Measurements from ENCODE around the gene CADM4. TPM values are rescaled to one million over a fixed set of nuclear protein-coding genes. Genes with fewer than 3 reads are reported as not detected.

CADM4 gene
- total RNA-seq, 6 donors from 2014 or later, result 6.2 to 9.2 (median 7.8) TPM

GRCh38 chr19:43586346-43586745 lies 53.3 kb downstream of the CADM4 start:
- H3K9me3 ChIP-seq, result no peaks in the 10 kb centered on the region
- no peak overlapping the region for H3K27ac ChIP-seq
- no peak for DNase-seq
- 53 to 73% methylated on average over 2 of the region's 2 CpGs for WGBS, 2 donors
- H3K4me1 ChIP-seq, result peaks cover 0 to 7% (median 3%) of the 10 kb centered on the region in 4 donors
- H3K36me3 ChIP-seq, result peaks cover 0 to 30% (median 9%) of the 10 kb centered on the region in 4 donors
- no peak overlapping the region for H3K4me3 ChIP-seq
- H3K27me3 ChIP-seq, result no peaks in the 10 kb centered on the region
- no peak for ATAC-seq (ENCODE audit: low FRiP score in 2 of 2)
- TF ChIP-seq EP300 (IDR thresholded peaks at IDR 0.05) (no peak), POLR2AphosphoS5 (IDR thresholded peaks at IDR 0.05) (no peak), POLR2A (IDR thresholded peaks at IDR 0.05) (no peak), CTCF (IDR thresholded peaks at IDR 0.05) (no peak)

- 92 to 100% methylated on average over 1 of the region's 1 CpG for WGBS, 2 donors
- H3K27ac ChIP-seq, result peak overlapping the region in 1 of 4 donors; percentile 49
- no peaks in the 10 kb centered on the region for H3K9me3 ChIP-seq
- DNase-seq (no peak), ATAC-seq (ENCODE audit: low FRiP score in 2 of 2) (no peak)
- no peak overlapping the region for H3K4me3 ChIP-seq
- H3K4me1 ChIP-seq, result peaks cover 0 to 13% (median 9%) of the 10 kb centered on the region in 4 donors
- H3K36me3 ChIP-seq, result peaks cover 0 to 21% (median 1%) of the 10 kb centered on the region in 4 donors
- H3K27me3 ChIP-seq, result no peaks in the 10 kb centered on the region
- no peak for TF ChIP-seq POLR2A (IDR thresholded peaks at IDR 0.05)
- TF ChIP-seq CTCF (IDR thresholded peaks at IDR 0.05), result no peak
- no peak for TF ChIP-seq EP300 (IDR thresholded peaks at IDR 0.05)
- TF ChIP-seq POLR2AphosphoS5 (IDR thresholded peaks at IDR 0.05), result no peak
Observed at GRCh38 chr19:43584484-43584883, 55.2 kb downstream of the CADM4 start.

GRCh38 chr19:43582495-43582894 lies 57.2 kb downstream of the CADM4 start:
- Histone ChIP-seq H3K27ac (no peak overlapping the region), H3K4me3 (no peak overlapping the region), H3K9me3 (no peaks in the 10 kb centered on the region), H3K4me1 (peaks cover 0 to 13% (median 9%) of the 10 kb centered on the region in 4 donors), H3K36me3 (peaks cover 0 to 12% (median 0%) of the 10 kb centered on the region in 4 donors), H3K27me3 (no peaks in the 10 kb centered on the region)
- WGBS, 2 donors, result 95% methylated on average over 2 of the region's 2 CpGs
- DNase-seq (no peak), ATAC-seq (ENCODE audit: low FRiP score in 2 of 2) (no peak)
- TF ChIP-seq CTCF (IDR thresholded peaks at IDR 0.05) (no peak), POLR2AphosphoS5 (IDR thresholded peaks at IDR 0.05) (no peak), EP300 (IDR thresholded peaks at IDR 0.05) (no peak), POLR2A (IDR thresholded peaks at IDR 0.05) (no peak)

GRCh38 chr19:43581467-43581866 lies 58.2 kb downstream of the CADM4 start:
- Histone ChIP-seq H3K27ac (peak overlapping the region in 2 of 4 donors; percentile 76 to 79), H3K4me3 (peak overlapping the region in 2 of 4 donors; percentile 53), H3K36me3 (peaks cover 0 to 10% (median 0%) of the 10 kb centered on the region in 4 donors), H3K9me3 (no peaks in the 10 kb centered on the region), H3K4me1 (peaks cover 2 to 13% (median 9%) of the 10 kb centered on the region in 4 donors), H3K27me3 (no peaks in the 10 kb centered on the region)
- WGBS, 2 donors, result 65 to 71% methylated on average over 7 of the region's 7 CpGs
- no peak for DNase-seq
- TF ChIP-seq EP300 (IDR thresholded peaks at IDR 0.05) (no peak), POLR2A (IDR thresholded peaks at IDR 0.05) (no peak), POLR2AphosphoS5 (IDR thresholded peaks at IDR 0.05) (no peak), CTCF (IDR thresholded peaks at IDR 0.05) (no peak)
- no peak for ATAC-seq (ENCODE audit: low FRiP score in 2 of 2)

GRCh38 chr19:43578787-43579186 lies 60.9 kb downstream of the CADM4 start:
- H3K4me3 ChIP-seq, result no peak overlapping the region
- DNase-seq (no peak), ATAC-seq (ENCODE audit: low FRiP score in 2 of 2) (no peak)
- TF ChIP-seq CTCF (IDR thresholded peaks at IDR 0.05) (no peak), POLR2AphosphoS5 (IDR thresholded peaks at IDR 0.05) (no peak), EP300 (IDR thresholded peaks at IDR 0.05) (no peak), POLR2A (IDR thresholded peaks at IDR 0.05) (no peak)
- H3K27ac ChIP-seq, result no peak overlapping the region
- no peaks in the 10 kb centered on the region for H3K27me3 ChIP-seq
- no peaks in the 10 kb centered on the region for H3K9me3 ChIP-seq
- no peaks in the 10 kb centered on the region for H3K36me3 ChIP-seq
- 90 to 91% methylated on average over 3 of the region's 3 CpGs for WGBS, 2 donors
- H3K4me1 ChIP-seq, result peaks cover 16 to 26% (median 22%) of the 10 kb centered on the region in 4 donors
